Endodermal cell (in vitro differentiated cells): Measurements from ENCODE around the gene AMTN. TPM values are rescaled to one million over a fixed set of nuclear protein-coding genes. Genes with fewer than 3 reads are reported as not detected.
"Not testable (repeated sequence)": the region's sequence is repeated elsewhere in the genome, so short reads cannot be mapped to it uniquely, and the experiment has no call there.

Experiments used
- DNase-seq: peaks from one replicate; pipeline ENCODE4 v3.0.0-alpha.2; 2017
- H3K27ac ChIP-seq: 2 replicates; pipeline ENCODE4 v1.5.1; 2013; ENCODE audit warnings: mild to moderate bottlenecking, low read depth, low read length, moderate library complexity
- H3K27me3 ChIP-seq: 2 replicates; pipeline ENCODE4 v1.6.1; 2013; ENCODE audit warnings: mild to moderate bottlenecking, low read length, moderate library complexity; ENCODE audit not compliant: insufficient read depth, control insufficient read depth, poor library complexity, severe bottlenecking
- H3K36me3 ChIP-seq: 2 replicates; pipeline ENCODE4 v1.7.0; 2013; ENCODE audit warnings: mild to moderate bottlenecking, low read length, moderate library complexity; ENCODE audit not compliant: control insufficient read depth, insufficient read depth
- H3K4me1 ChIP-seq: one replicate; pipeline ENCODE4 v1.7.0; 2013; ENCODE audit warnings: low read length; ENCODE audit not compliant: control insufficient read depth, insufficient read depth
- H3K4me3 ChIP-seq: 2 replicates; pipeline ENCODE4 v1.5.1; 2013; ENCODE audit warnings: mild to moderate bottlenecking, low read length, moderate library complexity
- H3K9ac ChIP-seq: 2 replicates; pipeline ENCODE4 v1.6.1; 2013; ENCODE audit warnings: mild to moderate bottlenecking, low read length, moderate library complexity; ENCODE audit not compliant: poor library complexity, severe bottlenecking; ENCODE audit errors: extremely low read depth
- H3K9me3 ChIP-seq: 2 replicates; pipeline ENCODE4 v1.6.1; 2013; ENCODE audit warnings: mild to moderate bottlenecking, low read length, moderate library complexity; ENCODE audit not compliant: control insufficient read depth
- H3K27ac Mint-ChIP-seq: 2 replicates; pipeline ENCODE4 v1.8.0; 2020; ENCODE audit warnings: mixed read lengths
- H3K27me3 Mint-ChIP-seq: 2 replicates; pipeline ENCODE4 v1.8.0; 2021; ENCODE audit warnings: mild to moderate bottlenecking, mixed read lengths; ENCODE audit not compliant: insufficient read depth
- H3K36me3 Mint-ChIP-seq: 2 replicates; pipeline ENCODE4 v1.8.0; 2020; ENCODE audit warnings: low read depth, mixed read lengths
- H3K4me1 Mint-ChIP-seq: 2 replicates; pipeline ENCODE4 v1.8.0; 2020; ENCODE audit warnings: mixed read lengths
- H3K4me3 Mint-ChIP-seq: 2 replicates; pipeline ENCODE4 v1.8.0; 2020; ENCODE audit warnings: mild to moderate bottlenecking, moderate library complexity, mixed read lengths
- H3K9me3 Mint-ChIP-seq: 2 replicates; pipeline ENCODE4 v1.8.0; 2020; ENCODE audit warnings: mild to moderate bottlenecking, mixed read lengths
- CTCF ChIP-seq: fragments of 200-600 bp; sonication (generic); conservative IDR thresholded peaks from 2 replicates; pipeline ENCODE4 v1.5.0; 2021; ENCODE audit warnings: antibody characterized with exemption, mild to moderate bottlenecking
- WGBS, 2 experiments: methylation state at CpG; one replicate each; pipeline versions ENCODE4 v1.1.5 to v1.1.7; 2013; ENCODE audit warnings: missing lambda C conversion rate in 2 of 2, mixed read lengths in 1 of 2; ENCODE audit not compliant: insufficient coverage in 1 of 2, insufficient read length in 1 of 2; 5-methylcytosine and 5-hydroxymethylcytosine counted together
- total RNA-seq, 2 donors: library from RNA; stranded (reverse); fragmentation: NEBNext Ultra II Directional in 1 of 2; extraction: Animal tissue kit (Norgen Biotek cat#: 25700) in 1 of 2; gene quantifications; 2 replicates in 1 of 2; 3 replicates in 1 of 2; pipeline ENCODE4 v1.2.1, GENCODE V29; 2021

The AMTN gene
- total RNA-seq, 2 donors from 2014 or later, result not detected

GRCh38 chr4:70488748-70489147, 29.6 kb upstream of the AMTN start:
- 94 to 100% methylated on average over 1 to 3 of the region's 3 CpGs for WGBS, 2 experiments
- Histone ChIP-seq H3K9me3 (no peaks in the 10 kb centered on the region), H3K27me3 (no peaks in the 10 kb centered on the region), H3K9ac (no peak overlapping the region), H3K36me3 (no peaks in the 10 kb centered on the region), H3K4me1 (no peaks in the 10 kb centered on the region), H3K27ac (no peak overlapping the region), H3K4me3 (no peak overlapping the region)
- H3K27ac Mint-ChIP-seq, result no peak overlapping the region
- no peak for TF ChIP-seq CTCF
- H3K4me1 Mint-ChIP-seq, result no peaks in the 10 kb centered on the region
- no peaks in the 10 kb centered on the region for H3K36me3 Mint-ChIP-seq
- H3K27me3 Mint-ChIP-seq, result no peaks in the 10 kb centered on the region
- H3K9me3 Mint-ChIP-seq, result no peaks in the 10 kb centered on the region
- H3K4me3 Mint-ChIP-seq, result no peak overlapping the region
- no peak for DNase-seq

GRCh38 chr4:70496231-70496630, 22.1 kb upstream of the AMTN start:
- H3K27me3 ChIP-seq, result no peaks in the 10 kb centered on the region
- H3K4me1 Mint-ChIP-seq, result peaks cover 3% of the 10 kb centered on the region
- 85 to 100% methylated on average over 4 to 6 of the region's 6 CpGs for WGBS, 2 experiments

DNA sequence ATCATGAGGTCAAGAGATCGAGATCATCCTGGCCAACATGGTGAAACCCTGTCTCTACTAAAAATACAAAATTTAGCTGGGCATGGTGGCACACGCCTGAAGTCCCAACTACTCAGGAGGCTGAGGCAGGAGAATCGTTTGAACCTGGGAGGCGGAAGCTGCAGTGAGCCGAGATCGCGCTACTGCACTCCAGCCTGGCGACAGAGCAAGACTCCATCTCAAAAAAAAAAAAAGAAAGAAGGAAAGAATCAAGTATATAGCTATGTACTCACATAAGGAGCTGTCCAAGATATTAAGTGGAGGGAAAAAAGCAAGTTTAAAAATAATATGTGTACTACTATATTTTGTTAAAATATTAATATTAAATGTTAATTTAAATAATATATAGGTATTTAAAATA, 16.5 kb upstream of the AMTN start:
- not testable (repeated sequence) for H3K4me1 ChIP-seq, H3K4me3 ChIP-seq, H3K27ac Mint-ChIP-seq, H3K4me1 Mint-ChIP-seq, DNase-seq, H3K27me3 ChIP-seq, H3K4me3 Mint-ChIP-seq, H3K9ac ChIP-seq, H3K27ac ChIP-seq, H3K9me3 Mint-ChIP-seq, H3K36me3 Mint-ChIP-seq, H3K9me3 ChIP-seq, H3K36me3 ChIP-seq, H3K27me3 Mint-ChIP-seq
- WGBS, 2 experiments, result 96 to 97% methylated on average over 7 to 8 of the region's 8 CpGs

More at GRCh38 chr4:70496231-70496630, 22.1 kb upstream of the AMTN start:
- Histone ChIP-seq H3K9me3 (no peaks in the 10 kb centered on the region), H3K36me3 (no peaks in the 10 kb centered on the region), H3K4me3 (no peak overlapping the region), H3K27ac (no peak overlapping the region), H3K4me1 (no peaks in the 10 kb centered on the region), H3K9ac (no peak overlapping the region)
- Mint-ChIP-seq H3K36me3 (no peaks in the 10 kb centered on the region), H3K27ac (no peak overlapping the region), H3K9me3 (no peaks in the 10 kb centered on the region), H3K27me3 (no peaks in the 10 kb centered on the region), H3K4me3 (no peak overlapping the region)
- no peak for DNase-seq
- no peak for TF ChIP-seq CTCF

GRCh38 chr4:70504733-70505132, 13.6 kb upstream of the AMTN start:
- Mint-ChIP-seq H3K36me3 (no peaks in the 10 kb centered on the region), H3K9me3 (no peaks in the 10 kb centered on the region), H3K27me3 (no peaks in the 10 kb centered on the region), H3K4me3 (no peak overlapping the region), H3K27ac (no peak overlapping the region), H3K4me1 (peaks cover 6% of the 10 kb centered on the region)
- no peak overlapping the region for H3K9ac ChIP-seq
- H3K36me3 ChIP-seq, result no peaks in the 10 kb centered on the region
- DNase-seq, result no peak
- no peak for TF ChIP-seq CTCF
- no peaks in the 10 kb centered on the region for H3K4me1 ChIP-seq
- H3K9me3 ChIP-seq, result no peaks in the 10 kb centered on the region
- no peak overlapping the region for H3K4me3 ChIP-seq
- peaks cover 35% of the 10 kb centered on the region for H3K27me3 ChIP-seq
- 50 to 61% methylated on average over 3 to 4 of the region's 4 CpGs for WGBS, 2 experiments
- no peak overlapping the region for H3K27ac ChIP-seq
